K562 (cell line): Measurements from ENCODE around the gene RPS17. TPM values are rescaled to one million over a fixed set of nuclear protein-coding genes. Genes with fewer than 3 reads are reported as not detected.

ENCODE experiments used
- ATAC-seq: fragments of 200-7000 bp; cut with Tn5 transposase; 3 replicates; pipeline ENCODE4 v1.9.1; 2020; ENCODE audit warnings: moderate library complexity
- BruUV-seq: library from RNA; stranded (reverse); fragments of 400-500 nt; replicated peaks from 2 replicates; lab custom pipeline; 2021; lab: Mats Ljungman, UMichigan
- CTCF ChIA-PET: fragments of 300-600 bp; formaldehyde crosslinking; extraction: SDS; loops from one replicate; lab custom pipeline; 2021; ENCODE audit warnings: low intra/inter-chr PET ratio; lab: Yijun Ruan, JAX
- POLR2A ChIA-PET: fragments of 300-600, 350-650 bp; sonication (Branson Sonifier 250); formaldehyde crosslinking; extraction: SDS; loops from one replicate; lab custom pipeline; 2021; ENCODE audit warnings: antibody characterized with exemption, inconsistent platforms; lab: Yijun Ruan, JAX
- DNase-seq, 4 experiments: peaks; one replicate each; pipeline versions ENCODE4 v3.0.0 to v3.0.0-alpha.2; 2011 to 2018; ENCODE audit warnings: low spot score in 3 of 4, mixed read lengths in 3 of 4; ENCODE audit errors: extremely low read depth in 1 of 4
- FAIRE-seq: peaks from 2 replicates; lab custom pipeline; 2011; peaks lifted over from hg19 to GRCh38; lab: Jason Lieb, UNC
- H2AFZ ChIP-seq: 2 replicates; pipeline ENCODE4 v1.6.0; 2011; ENCODE audit warnings: low read depth, low read length, control low read depth, inconsistent platforms
- H3K27ac ChIP-seq: fragments of 200-600 bp; 3 replicates; pipeline ENCODE4 v1.8.0; 2011; ENCODE audit warnings: low read depth, mild to moderate bottlenecking, control low read depth, inconsistent platforms, low read length, moderate library complexity, mixed read lengths; ENCODE audit errors: extremely low read depth
- H3K27me3 ChIP-seq, 2 experiments: fragments of 300-600 bp in 1 of 2; 2 replicates in 1 of 2; 3 replicates in 1 of 2; pipeline versions ENCODE4 v1.6.0 to v1.8.0; 2011; ENCODE audit warnings: inconsistent platforms in 2 of 2, low read length in 2 of 2, mild to moderate bottlenecking in 1 of 2, mixed read lengths in 1 of 2, moderate library complexity in 1 of 2; ENCODE audit not compliant: control insufficient read depth in 2 of 2, insufficient read depth in 2 of 2
- H3K36me3 ChIP-seq: fragments of 300-600 bp; 3 replicates; pipeline ENCODE4 v1.8.0; 2011; ENCODE audit warnings: mild to moderate bottlenecking, low read length, inconsistent platforms; ENCODE audit not compliant: control insufficient read depth, insufficient read depth
- H3K4me1 ChIP-seq, 2 experiments: fragments of 200-600 bp in 1 of 2; replicated peaks in 1 of 2; 2 replicates in 1 of 2; 3 replicates in 1 of 2; pipeline versions ENCODE4 v1.5.1 to v1.8.0; 2011; ENCODE audit warnings: inconsistent platforms in 2 of 2, low read length in 2 of 2, mild to moderate bottlenecking in 1 of 2, mixed read lengths in 1 of 2, moderate library complexity in 1 of 2; ENCODE audit not compliant: control insufficient read depth in 2 of 2, insufficient read depth in 2 of 2
- H3K4me2 ChIP-seq: 2 replicates; pipeline ENCODE4 v1.6.1; 2011; ENCODE audit warnings: low read length, control low read depth, inconsistent platforms, mixed read lengths; ENCODE audit not compliant: insufficient read depth
- H3K4me3 ChIP-seq: fragments of 200-600 bp; sonication (generic), shearing (Covaris generic); 2 replicates; pipeline ENCODE4 v1.5.1; 2016; ENCODE audit warnings: control low read depth, inconsistent platforms
- H3K79me2 ChIP-seq: fragments of 200-600 bp; 3 replicates; pipeline ENCODE4 v1.8.0; 2011; ENCODE audit warnings: low read length, inconsistent platforms; ENCODE audit not compliant: control insufficient read depth, insufficient read depth
- H3K9ac ChIP-seq, 2 experiments: 2 replicates each; pipeline versions ENCODE4 v1.6.0 to v1.6.1; 2011; ENCODE audit warnings: low read depth in 2 of 2, low read length in 2 of 2, control low read depth in 1 of 2, inconsistent platforms in 1 of 2, mild to moderate bottlenecking in 1 of 2, mixed read lengths in 1 of 2; ENCODE audit not compliant: insufficient read depth in 1 of 2
- H3K9me1 ChIP-seq: one replicate; pipeline ENCODE4 v1.6.0; 2011; ENCODE audit warnings: inconsistent platforms, mild to moderate bottlenecking, low read length, moderate library complexity; ENCODE audit not compliant: control insufficient read depth, insufficient read depth
- H3K9me3 ChIP-seq: replicated peaks from 2 replicates; pipeline ENCODE4 v1.5.1; 2011; ENCODE audit warnings: low read depth, low read length, inconsistent platforms; ENCODE audit not compliant: control insufficient read depth, insufficient read depth
- H4K20me1 ChIP-seq: replicated peaks from 2 replicates; pipeline ENCODE4 v1.6.1; 2011; ENCODE audit warnings: low read length, inconsistent platforms, mixed read lengths; ENCODE audit not compliant: control insufficient read depth, insufficient read depth
- ELK1 ChIP-seq: sonication (generic); formaldehyde crosslinking; IDR thresholded peaks from 2 replicates; pipeline ENCODE4 v1.8.1; 2022; ENCODE audit warnings: missing genetic modification reagents
- FOXK1 ChIP-seq: sonication (generic); formaldehyde crosslinking; IDR thresholded peaks from 2 replicates; pipeline ENCODE4 v1.8.0; 2022; ENCODE audit warnings: missing genetic modification reagents, mild to moderate bottlenecking, borderline replicate concordance
- GATA2 ChIP-seq: sonication (generic); formaldehyde crosslinking; IDR thresholded peaks from 2 replicates; pipeline ENCODE4 v1.4.0; 2020; ENCODE audit warnings: mild to moderate bottlenecking, missing genetic modification reagents
- GATAD2B ChIP-seq: fragments of 450-650 bp; IDR thresholded peaks from 2 replicates; pipeline ENCODE4 v1.6.1; 2017; ENCODE audit warnings: mild to moderate bottlenecking, borderline replicate concordance
- HES1 ChIP-seq: fragments of 450-650 bp; IDR thresholded peaks from 2 replicates; pipeline ENCODE4 v1.6.1; 2016; ENCODE audit warnings: low read depth, mild to moderate bottlenecking, moderate library complexity
- IRF9 ChIP-seq: fragments of 450-650 bp; IDR thresholded peaks from 2 replicates; pipeline ENCODE4 v1.6.1; 2016; ENCODE audit warnings: missing biosample characterization, missing genetic modification characterization
- KLF16 ChIP-seq: IDR thresholded peaks from 2 replicates; pipeline ENCODE4 v1.6.1; 2016; ENCODE audit warnings: antibody characterized with exemption
- MITF ChIP-seq: IDR thresholded peaks from 2 replicates; pipeline ENCODE4 v1.6.1; 2014; ENCODE audit warnings: antibody characterized with exemption
- NEUROD1 ChIP-seq: fragments of 150-350 bp; IDR thresholded peaks from 2 replicates; pipeline ENCODE4 v1.6.1; 2014; ENCODE audit warnings: borderline replicate concordance, low read length, low read depth; ENCODE audit not compliant: partially characterized antibody
- NKRF ChIP-seq: fragments of 450-650 bp; IDR thresholded peaks from 2 replicates; pipeline ENCODE4 v1.6.1; 2016; ENCODE audit warnings: borderline replicate concordance
- RNF2 ChIP-seq: sonication (generic); IDR thresholded peaks from 2 replicates; pipeline ENCODE4 v1.6.1; 2016
- SMAD4 ChIP-seq: fragments of 250-450 bp; sonication (Bioruptor Pico); conservative IDR thresholded peaks from 2 replicates; pipeline ENCODE4 v1.8.0; 2021; ENCODE audit warnings: inconsistent platforms, mild to moderate bottlenecking, moderate library complexity
- WHSC1 ChIP-seq: IDR thresholded peaks from one replicate; pipeline ENCODE4 v1.6.1; 2012; ENCODE audit warnings: low read length, control low read depth, inconsistent platforms
- ZNF785 ChIP-seq: fragments of 250-450 bp; sonication (Bioruptor Pico); IDR thresholded peaks from 2 replicates; pipeline ENCODE4 v1.4.0; 2020; ENCODE audit warnings: mild to moderate bottlenecking
- WGBS: fragments of 100-300 bp; shearing (Covaris generic); methylation state at CpG from one replicate; pipeline ENCODE4 v1.1.6; 2016; ENCODE audit warnings: low coverage, mixed read lengths; ENCODE audit not compliant: insufficient coverage; ENCODE audit errors: missing lambda C conversion rate; 5-methylcytosine and 5-hydroxymethylcytosine counted together
- in situ Hi-C: fragments of 300-500 bp; cut with MboI; formaldehyde crosslinking; loops from 4 replicates; pipeline ENCODE4 v1.15.0; 2018; ENCODE audit warnings: inconsistent platforms, mixed read lengths
- intact Hi-C: fragments of 100-400 bp; cut with micrococcal nuclease; formaldehyde crosslinking; loops from 2 replicates; pipeline ENCODE4 v1.14.2; 2022
- polyA plus RNA-seq, 8 experiments: library from polyadenylated mRNA; depleted of rRNA in 4 of 8; stranded (reverse) in 5 of 8; unstranded in 3 of 8; fragments of >200 nt; fragmentation: Nextera tagmentation in 2 of 8; fragmentation: Illumina TruSeq in 1 of 8; extraction: Ambion mirVana in 2 of 8; extraction: Trizol in 1 of 8; gene quantifications; 2 replicates each; pipeline versions ENCODE4 v1.2.1 to v1.2.3, GENCODE V29; 2011 to 2014; ENCODE audit warnings: inconsistent platforms in 1 of 8, missing spikeins in 1 of 8
- total RNA-seq, 7 experiments: library from RNA; depleted of rRNA in 6 of 7; stranded (reverse); fragments of >200 nt in 6 of 7; fragmentation: Illumina TruSeq in 2 of 7; extraction: Trizol in 2 of 7; gene quantifications; 2 replicates each; pipeline versions ENCODE4 v1.2.1 to v1.2.3, GENCODE V29; 2011 to 2021; ENCODE audit warnings: low replicate concordance in 1 of 7

The RPS17 gene
- total and polyA plus RNA-seq, 9 of the 15 experiments (the other 6 are each of a cell fraction or from before 2014, with no cell fraction given) = 1,988 to 6,515 (median 5,229) TPM

- no peaks in the 10 kb centered on the region for H3K9me3 ChIP-seq
- in situ Hi-C loops = no loop called here
- peak overlapping the region; percentile 20; the same call in 1 of the 2 replicates for H3K4me2 ChIP-seq
- POLR2A ChIA-PET = interaction anchor here (1.3 to 2.0 kb wide), 2 partner anchors 9 to 12 kb away, joined by 9 to 34 read pairs; partner anchors contain the start of gene RPS17
- no peak overlapping the region for H3K4me3 ChIP-seq
- ATAC-seq (peak; percentile 74), DNase-seq (peak; percentile 38 to 60 (median 44)), FAIRE-seq (no peak)
- no TSS peak for BruUV-seq
- H3K27me3 ChIP-seq = no peaks in the 10 kb centered on the region
- CTCF ChIA-PET = no interaction called here
- no peaks in the 10 kb centered on the region for H3K79me2 ChIP-seq
- no peaks in the 10 kb centered on the region for H3K9me1 ChIP-seq
- 59% methylated on average over 9 of the region's 9 CpGs for WGBS
- peak overlapping the region; percentile 45 for H3K27ac ChIP-seq
- H4K20me1 ChIP-seq = no peaks in the 10 kb centered on the region
- peaks cover 85% of the 10 kb centered on the region for H3K36me3 ChIP-seq
- H2AFZ ChIP-seq = peak overlapping the region; percentile 66
- H3K4me1 ChIP-seq = peaks cover 15 to 16% of the 10 kb centered on the region in 2 experiments
- intact Hi-C loops = no loop called here
- H3K9ac ChIP-seq = peak overlapping the region in 1 of 2 experiments; percentile 49; a peak in 1 of 4 replicates
- no peak for TF ChIP-seq WHSC1
- no peak for TF ChIP-seq NKRF
- TF ChIP-seq NEUROD1 = no peak
- no peak for TF ChIP-seq GATAD2B
- TF ChIP-seq KLF16 = 0 out of 2 replicates have a peak, but pooled peaks have one; percentile 26
- peak; percentile 64; the same call in 1 of the 2 replicates for TF ChIP-seq SMAD4 (CRISPR knock-in tag)
- TF ChIP-seq GATA2 (CRISPR knock-in tag) = 0 out of 2 replicates have a peak, but pooled peaks have one; percentile 11
- TF ChIP-seq MITF = peak; percentile 50; the same call in 1 of the 2 replicates
- TF ChIP-seq FOXK1 (CRISPR knock-in tag) = no peak
- TF ChIP-seq HES1 = no peak
- TF ChIP-seq RNF2 = 0 out of 2 replicates have a peak, but pooled peaks have one; percentile 42
- TF ChIP-seq IRF9 (tag) = 0 out of 2 replicates have a peak, but pooled peaks have one; percentile 37
- TF ChIP-seq ELK1 = no peak
- no peak for TF ChIP-seq ZNF785
These were observed 9.0 kb upstream of the RPS17 start for GRCh38 chr15:82549199-82549665.
